Measurements from ENCODE around the gene NEU1. TPM values are rescaled to one million over a fixed set of nuclear protein-coding genes. Genes with fewer than 3 reads are reported as not detected.

The NEU1 gene
- total RNA-seq, 1 donor: 70.8 TPM

DNA sequence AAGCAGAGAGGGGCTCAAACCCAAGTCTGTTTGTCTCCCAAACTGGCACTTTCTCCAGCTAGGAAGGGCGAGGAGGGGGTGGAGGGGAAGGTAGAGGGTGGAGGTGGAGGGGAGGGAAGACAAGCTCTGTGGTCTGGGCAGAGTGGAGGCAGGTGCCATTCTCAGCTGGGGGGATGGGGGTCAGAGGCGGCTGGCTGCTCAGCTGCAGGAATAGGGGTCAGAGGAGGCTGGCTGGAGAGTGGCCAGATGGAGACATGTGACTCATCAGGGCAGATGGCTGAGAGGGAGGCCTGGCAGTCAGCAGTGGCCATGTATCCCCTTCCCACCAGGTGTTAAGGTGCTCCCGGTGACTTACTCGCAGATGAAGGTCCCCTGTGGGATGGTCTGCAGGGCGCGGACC lies 19.7 kb upstream of the NEU1 start:
- DNase-seq (ENCODE audit: low read depth): no peak
- no peak overlapping the region for H3K4me3 ChIP-seq (ENCODE audit: low read depth, low read length)
- TF ChIP-seq, protein P1, sequence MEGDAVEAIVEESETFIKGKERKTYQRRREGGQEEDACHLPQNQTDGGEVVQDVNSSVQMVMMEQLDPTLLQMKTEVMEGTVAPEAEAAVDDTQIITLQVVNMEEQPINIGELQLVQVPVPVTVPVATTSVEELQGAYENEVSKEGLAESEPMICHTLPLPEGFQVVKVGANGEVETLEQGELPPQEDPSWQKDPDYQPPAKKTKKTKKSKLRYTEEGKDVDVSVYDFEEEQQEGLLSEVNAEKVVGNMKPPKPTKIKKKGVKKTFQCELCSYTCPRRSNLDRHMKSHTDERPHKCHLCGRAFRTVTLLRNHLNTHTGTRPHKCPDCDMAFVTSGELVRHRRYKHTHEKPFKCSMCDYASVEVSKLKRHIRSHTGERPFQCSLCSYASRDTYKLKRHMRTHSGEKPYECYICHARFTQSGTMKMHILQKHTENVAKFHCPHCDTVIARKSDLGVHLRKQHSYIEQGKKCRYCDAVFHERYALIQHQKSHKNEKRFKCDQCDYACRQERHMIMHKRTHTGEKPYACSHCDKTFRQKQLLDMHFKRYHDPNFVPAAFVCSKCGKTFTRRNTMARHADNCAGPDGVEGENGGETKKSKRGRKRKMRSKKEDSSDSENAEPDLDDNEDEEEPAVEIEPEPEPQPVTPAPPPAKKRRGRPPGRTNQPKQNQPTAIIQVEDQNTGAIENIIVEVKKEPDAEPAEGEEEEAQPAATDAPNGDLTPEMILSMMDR (IDR thresholded peaks at IDR 0.05; ENCODE audit: insufficient read depth, low read depth, low read length): no peak

DNA sequence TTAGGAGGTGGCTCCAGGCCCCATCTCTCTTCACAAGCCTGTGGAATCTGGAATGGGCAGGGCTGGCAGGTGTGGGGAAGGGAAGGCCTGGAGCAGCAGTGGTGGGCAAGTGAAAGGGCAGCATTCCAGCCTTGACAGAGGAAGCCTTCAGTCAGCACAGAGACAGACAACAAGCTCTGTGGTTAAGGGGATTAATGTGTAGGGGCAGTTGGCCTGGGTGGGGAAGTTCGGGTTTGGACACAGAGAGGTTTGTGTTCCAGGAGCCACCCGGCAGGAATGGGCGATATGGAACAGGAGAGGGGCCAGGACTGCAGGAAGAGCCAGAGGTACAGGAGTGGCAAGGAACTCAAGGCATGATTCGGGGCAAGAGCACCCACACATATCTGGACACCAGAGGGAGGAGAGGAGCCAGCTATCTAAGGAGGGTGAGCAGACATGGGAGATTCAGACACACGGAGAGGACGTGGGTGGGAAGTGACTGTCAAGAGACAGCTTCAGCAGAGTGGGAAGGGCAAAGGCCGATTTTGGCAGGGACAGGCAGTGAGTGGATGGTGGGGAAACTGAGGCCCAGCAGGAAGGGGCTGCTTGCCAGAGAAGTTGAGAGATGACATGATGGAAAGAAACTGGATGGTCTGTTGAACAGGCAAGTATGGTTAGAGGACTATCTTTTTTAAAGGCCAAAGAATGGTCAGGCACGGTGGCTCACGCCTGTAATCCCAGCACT lies 18.7 kb upstream of the NEU1 start:
- DNase-seq (ENCODE audit: low read depth): no peak
- TF ChIP-seq, protein P1 (IDR thresholded peaks at IDR 0.05; ENCODE audit: insufficient read depth, low read depth, low read length): no peak
- no peak overlapping the region for H3K4me3 ChIP-seq (ENCODE audit: low read depth, low read length)

DNA sequence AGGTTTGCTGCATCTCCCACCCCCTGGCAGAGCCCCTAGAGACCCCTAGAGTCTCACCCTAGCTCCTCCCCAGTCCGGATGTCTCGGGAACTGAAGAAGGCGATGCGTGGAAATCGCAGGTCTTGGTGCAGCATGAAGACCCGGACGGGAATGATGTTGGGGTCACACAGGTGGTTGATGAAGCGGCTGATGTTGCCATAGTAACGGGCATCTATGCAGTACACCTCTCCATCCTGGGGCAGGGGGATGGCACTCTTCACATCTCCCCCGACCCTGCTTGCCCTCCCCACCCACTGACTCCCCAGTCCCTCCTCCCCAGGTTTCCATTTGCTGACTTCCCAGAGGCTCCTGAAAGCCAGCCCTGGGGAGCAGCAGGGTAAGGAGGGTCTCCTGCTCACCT lies 18.0 kb upstream of the NEU1 start:
- TF ChIP-seq, protein P1 (IDR thresholded peaks at IDR 0.05; ENCODE audit: insufficient read depth, low read depth, low read length): no peak
- no peak for DNase-seq (ENCODE audit: low read depth)
- H3K4me3 ChIP-seq (ENCODE audit: low read depth, low read length): no peak overlapping the region

DNA sequence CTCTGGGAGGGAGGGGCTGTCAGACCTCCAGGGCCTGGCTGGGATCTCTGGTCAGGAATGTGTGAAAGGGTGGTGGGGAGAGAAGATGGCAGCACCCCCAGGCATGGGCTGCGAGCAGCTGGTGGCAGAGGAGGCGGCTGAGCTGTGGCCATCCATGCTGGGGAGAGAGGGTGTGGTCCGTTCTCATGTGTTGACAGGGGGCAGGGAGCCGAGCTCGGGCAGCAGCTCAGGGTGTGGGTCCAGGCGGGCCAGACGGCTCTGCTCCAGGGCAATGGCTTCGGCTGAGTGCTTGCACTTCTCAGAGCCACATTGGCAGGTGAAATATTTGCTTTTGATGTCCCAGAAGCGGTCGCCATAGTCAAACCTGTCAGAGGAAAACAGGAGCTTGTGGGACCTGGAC lies 17.3 kb upstream of the NEU1 start:
- H3K4me3 ChIP-seq (ENCODE audit: low read depth, low read length): no peak overlapping the region
- DNase-seq (ENCODE audit: low read depth): no peak
- TF ChIP-seq, protein P1 (IDR thresholded peaks at IDR 0.05; ENCODE audit: insufficient read depth, low read depth, low read length): no peak

DNA sequence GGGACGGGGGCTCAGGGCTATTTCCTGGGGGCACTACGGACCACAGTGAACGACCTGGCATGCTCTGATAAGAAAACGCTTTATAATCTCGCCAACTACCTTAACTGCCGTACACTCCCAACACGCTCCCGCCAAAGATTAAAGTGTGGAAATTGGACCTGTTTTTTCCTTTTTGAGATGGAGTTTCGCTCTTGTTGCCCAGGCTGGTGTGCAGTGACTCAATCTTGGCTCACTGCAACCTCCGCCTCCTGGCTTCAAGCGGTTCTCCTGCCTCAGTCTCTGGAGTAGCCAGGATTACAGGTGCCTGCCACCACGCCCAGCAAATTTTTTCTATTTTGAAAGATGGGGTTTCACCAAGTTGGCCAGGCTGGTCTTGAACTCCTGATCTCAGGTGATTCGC lies 16.5 kb upstream of the NEU1 start:
- TF ChIP-seq, protein P1 (IDR thresholded peaks at IDR 0.05; ENCODE audit: insufficient read depth, low read depth, low read length): no peak
- no peak overlapping the region for H3K4me3 ChIP-seq (ENCODE audit: low read depth, low read length)
- DNase-seq (ENCODE audit: low read depth): no peak

DNA sequence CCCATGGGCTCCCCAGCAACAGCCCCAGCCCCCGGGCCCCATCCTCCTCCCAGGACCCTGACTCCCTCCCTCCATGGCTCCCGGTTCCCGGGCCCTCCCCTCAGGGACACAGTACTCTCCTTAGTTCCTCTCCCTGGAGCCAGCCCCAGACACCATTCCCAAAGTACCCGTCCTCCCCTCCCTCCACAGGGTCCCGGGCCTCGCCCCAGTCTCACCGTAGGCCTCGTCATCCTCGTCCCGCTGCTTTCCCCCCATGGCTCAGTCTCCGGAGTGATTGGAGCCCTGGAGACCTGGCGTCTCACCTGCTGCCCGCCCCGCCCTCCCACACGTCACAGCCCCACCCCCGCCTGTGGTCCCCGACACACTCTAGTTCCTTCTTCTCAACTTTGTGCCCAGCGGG lies 16.1 kb upstream of the NEU1 start, which contains the start of gene SLC44A4:
Gene SLC44A4 (minus strand): TSS at position 272 of the 400 bp plus-strand sequence. CDS start 17 bp downstream, at position 255.
- TF ChIP-seq, protein P1 (IDR thresholded peaks at IDR 0.05; ENCODE audit: insufficient read depth, low read depth, low read length): no peak
- DNase-seq (ENCODE audit: low read depth): no peak
- H3K4me3 ChIP-seq (ENCODE audit: low read depth, low read length): no peak within 1 kb of the TSS

DNA sequence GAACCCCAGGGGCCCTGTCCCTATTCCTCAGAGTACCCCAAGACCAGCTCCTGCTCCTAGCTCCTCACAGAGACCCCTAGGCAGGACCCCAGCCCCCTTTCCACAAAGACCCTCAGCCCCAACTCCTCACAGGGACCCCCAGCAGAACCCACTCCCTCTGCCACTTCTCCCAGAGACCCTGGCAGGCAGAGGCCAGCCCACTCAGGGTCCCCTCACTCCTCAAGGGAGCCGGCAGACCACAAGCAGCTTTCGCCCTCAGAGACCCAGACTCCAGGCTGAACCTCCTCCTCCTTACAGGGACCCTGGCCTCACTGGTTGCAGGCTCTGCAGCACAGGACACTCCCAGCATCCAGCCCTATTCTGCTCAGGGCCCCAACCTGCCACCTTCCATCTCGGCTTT lies 15.6 kb upstream of the NEU1 start:
- no peak for DNase-seq (ENCODE audit: low read depth)
- TF ChIP-seq, protein P1 (IDR thresholded peaks at IDR 0.05; ENCODE audit: insufficient read depth, low read depth, low read length): no peak

More for the DNA sequence above, 15.6 kb upstream of the NEU1 start:
- H3K4me3 ChIP-seq (ENCODE audit: low read depth, low read length): no peak overlapping the region
